Measurements from ENCODE around the gene PPP1R3A. TPM values are rescaled to one million over a fixed set of nuclear protein-coding genes. Genes with fewer than 3 reads are reported as not detected.

The PPP1R3A gene
- total RNA-seq, 1 experiment from 2014 or later = not detected

GRCh38 chr7:113904521-113904920 lies 14.3 kb downstream of the PPP1R3A start:
- CTCF ChIA-PET = no interaction called here

GRCh38 chr7:113892818-113893217 lies 26.0 kb downstream of the PPP1R3A start:
- H3K27me3 ChIP-seq (ENCODE audit: control insufficient read depth, insufficient read depth, low read length) = no peaks in the 10 kb centered on the region
- H3K9me3 ChIP-seq (ENCODE audit: control insufficient read depth, insufficient read depth, low read depth, low read length) = no peaks in the 10 kb centered on the region
- ChIA-PET CTCF (no interaction called here), POLR2A (no interaction called here)
- DNase-seq (ENCODE audit: low read depth, low spot score) (no peak), ATAC-seq (no peak)
- TF ChIP-seq CTCF (IDR thresholded peaks at IDR 0.05) (no peak), TCF7L2 (IDR thresholded peaks at IDR 0.05; ENCODE audit: low read depth, low read length) (no peak)
- in situ Hi-C loops (cut with HindIII; ENCODE audit: low pct_unique_long_range_greater_than_20kb, low sequenced_read_pairs) = no loop called here
- BruUV-seq (replicated peaks) = no TSS peak
- H3K27ac ChIP-seq (ENCODE audit: low read length) = no peak overlapping the region
- H3K4me3 ChIP-seq (ENCODE audit: low read depth in 2 of 2, low read length in 2 of 2) = no peak overlapping the region
- intact Hi-C loops (cut with micrococcal nuclease; ENCODE audit: unreplicated experiment) = no loop called here
- H3K4me1 ChIP-seq (ENCODE audit: control insufficient read depth, insufficient read depth, low read length) = no peaks in the 10 kb centered on the region
- no peaks in the 10 kb centered on the region for H3K36me3 ChIP-seq (ENCODE audit: control insufficient read depth, insufficient read depth, low read length)

More at GRCh38 chr7:113904521-113904920, 14.3 kb downstream of the PPP1R3A start:
- Histone ChIP-seq H3K27me3 (ENCODE audit: control insufficient read depth, insufficient read depth, low read length) (no peaks in the 10 kb centered on the region), H3K36me3 (ENCODE audit: control insufficient read depth, insufficient read depth, low read length) (no peaks in the 10 kb centered on the region), H3K4me1 (ENCODE audit: control insufficient read depth, insufficient read depth, low read length) (no peaks in the 10 kb centered on the region), H3K27ac (ENCODE audit: low read length) (no peak overlapping the region), H3K9me3 (ENCODE audit: control insufficient read depth, insufficient read depth, low read depth, low read length) (no peaks in the 10 kb centered on the region), H3K4me3 (ENCODE audit: low read depth in 2 of 2, low read length in 2 of 2) (no peak overlapping the region)
- POLR2A ChIA-PET = no interaction called here
- no TSS peak for BruUV-seq (replicated peaks)
- intact Hi-C loops (cut with micrococcal nuclease; ENCODE audit: unreplicated experiment) = no loop called here
- DNase-seq (ENCODE audit: low read depth, low spot score) (no peak), ATAC-seq (no peak)
- no peak for TF ChIP-seq CTCF (IDR thresholded peaks at IDR 0.05)
- in situ Hi-C loops (cut with HindIII; ENCODE audit: low pct_unique_long_range_greater_than_20kb, low sequenced_read_pairs) = no loop called here

GRCh38 chr7:113891828-113892227 lies 27.0 kb downstream of the PPP1R3A start:
- no TSS peak for BruUV-seq (replicated peaks)
- Histone ChIP-seq H3K27me3 (ENCODE audit: control insufficient read depth, insufficient read depth, low read length) (no peaks in the 10 kb centered on the region), H3K9me3 (ENCODE audit: control insufficient read depth, insufficient read depth, low read depth, low read length) (no peaks in the 10 kb centered on the region), H3K4me3 (ENCODE audit: low read depth in 2 of 2, low read length in 2 of 2) (no peak overlapping the region), H3K36me3 (ENCODE audit: control insufficient read depth, insufficient read depth, low read length) (no peaks in the 10 kb centered on the region), H3K27ac (ENCODE audit: low read length) (no peak overlapping the region), H3K4me1 (ENCODE audit: control insufficient read depth, insufficient read depth, low read length) (no peaks in the 10 kb centered on the region)
- POLR2A ChIA-PET = no interaction called here
- ATAC-seq (no peak), DNase-seq (ENCODE audit: low read depth, low spot score) (no peak)
- intact Hi-C loops (cut with micrococcal nuclease; ENCODE audit: unreplicated experiment) (no loop called here), in situ Hi-C loops (cut with HindIII; ENCODE audit: low pct_unique_long_range_greater_than_20kb, low sequenced_read_pairs) (no loop called here)
- CTCF ChIA-PET = no interaction called here
- TF ChIP-seq CTCF (IDR thresholded peaks at IDR 0.05) (no peak), TCF7L2 (IDR thresholded peaks at IDR 0.05; ENCODE audit: low read depth, low read length) (no peak), POLR2AphosphoS5 (IDR thresholded peaks at IDR 0.05; ENCODE audit: low read depth, low read length) (no peak), REST (IDR thresholded peaks at IDR 0.05; ENCODE audit: insufficient read depth in 1 of 2, low read depth in 2 of 2, low read length in 1 of 2) (no peak), SIN3A (IDR thresholded peaks at IDR 0.05; ENCODE audit: borderline replicate concordance, insufficient read depth, low read depth, low read length) (no peak)
